HG03280 (cell line): Measurements from ENCODE around the gene HSD17B4.
"Not testable (repeated sequence)": the region's sequence is repeated elsewhere in the genome, so short reads cannot be mapped to it uniquely, and the experiment has no call there.

ENCODE experiments used
- ATAC-seq: cut with Tn5 transposase; IDR thresholded peaks from one replicate; pipeline ENCODE4 v1.9.1; 2021; ENCODE audit warnings: mild to moderate bottlenecking, moderate library complexity; ENCODE audit not compliant: unreplicated experiment

Gene HSD17B4

GRCh38 chr5:119452373-119453039 lies at the start of gene HSD17B4:
TSS of gene HSD17B4 (plus strand) at chr5:119452497. CDS start at chr5:119452576, 79 bp downstream.
- ATAC-seq, result peak; percentile 97

- no peak for ATAC-seq
Observed at GRCh38 chr5:119402555-119402954, 49.7 kb upstream of the HSD17B4 start.

- no peak for ATAC-seq
Observed at GRCh38 chr5:119404033-119404432, 48.3 kb upstream of the HSD17B4 start.

- ATAC-seq, result no peak
Observed at GRCh38 chr5:119405419-119405818, 46.9 kb upstream of the HSD17B4 start.

- no peak for ATAC-seq
Observed at GRCh38 chr5:119406551-119407110, 45.7 kb upstream of the HSD17B4 start.

GRCh38 chr5:119409235-119409815 lies 43.0 kb upstream of the HSD17B4 start:
- no peak for ATAC-seq

GRCh38 chr5:119410448-119411159 lies 41.7 kb upstream of the HSD17B4 start:
- ATAC-seq, result no peak

GRCh38 chr5:119411361-119412278 lies 40.7 kb upstream of the HSD17B4 start:
- peak; percentile 63 for ATAC-seq

- ATAC-seq, result no peak
Observed at GRCh38 chr5:119412279-119413227, 39.7 kb upstream of the HSD17B4 start.

GRCh38 chr5:119414124-119414734 lies 38.1 kb upstream of the HSD17B4 start:
- not testable (repeated sequence) for ATAC-seq

GRCh38 chr5:119417891-119418605 lies 34.2 kb upstream of the HSD17B4 start:
- no peak for ATAC-seq

GRCh38 chr5:119418606-119419100 lies 33.6 kb upstream of the HSD17B4 start:
- peak; percentile 59 for ATAC-seq

GRCh38 chr5:119420169-119420568 lies 32.1 kb upstream of the HSD17B4 start:
- no peak for ATAC-seq

GRCh38 chr5:119426057-119426456 lies 26.2 kb upstream of the HSD17B4 start:
- ATAC-seq, result no peak

- ATAC-seq, result no peak
Observed at GRCh38 chr5:119427060-119427459, 25.2 kb upstream of the HSD17B4 start.

- not testable (repeated sequence) for ATAC-seq
Observed at GRCh38 chr5:119427596-119427995, 24.7 kb upstream of the HSD17B4 start.

GRCh38 chr5:119428166-119428565 lies 24.1 kb upstream of the HSD17B4 start:
- not testable (repeated sequence) for ATAC-seq

- ATAC-seq, result not testable (repeated sequence)
Observed at GRCh38 chr5:119428574-119428973, 23.7 kb upstream of the HSD17B4 start.
